PFSK-1 (cell line): ENCODE results near the gene FLAD1.

Source experiments
- FOXP2 ChIP-seq: optimal IDR thresholded peaks from 2 replicates; pipeline ENCODE3; 2011; ENCODE audit warnings: borderline replicate concordance, control low read depth, inconsistent platforms; ENCODE audit not compliant: insufficient read depth; ENCODE audit errors: extremely low read length, extremely low read depth
- POLR2AphosphoS5 ChIP-seq: IDR thresholded peaks from 2 replicates; pipeline ENCODE4 v1.6.1; 2012; ENCODE audit warnings: low read depth, mild to moderate bottlenecking, control low read depth, low read length, moderate library complexity
- SIN3A ChIP-seq: IDR thresholded peaks from 2 replicates; pipeline ENCODE4 v1.6.1; 2012; ENCODE audit warnings: mild to moderate bottlenecking, low read length, moderate library complexity, borderline replicate concordance; ENCODE audit not compliant: insufficient read depth
- TAF1 ChIP-seq: IDR thresholded peaks from 2 replicates; pipeline ENCODE4 v1.6.1; 2012; ENCODE audit warnings: low read length, control low read depth, borderline replicate concordance; ENCODE audit not compliant: insufficient read depth
- TF ChIP-seq, protein P1 (sequence below), 2 experiments: IDR thresholded peaks; 2 replicates each; pipeline versions ENCODE4 v1.6.1 to v1.8.0; 2011 to 2012; ENCODE audit warnings: low read depth in 2 of 2, low read length in 2 of 2, control low read depth in 1 of 2, inconsistent platforms in 1 of 2, mild to moderate bottlenecking in 1 of 2, moderate library complexity in 1 of 2; ENCODE audit not compliant: insufficient read depth in 1 of 2

The FLAD1 gene

DNA sequence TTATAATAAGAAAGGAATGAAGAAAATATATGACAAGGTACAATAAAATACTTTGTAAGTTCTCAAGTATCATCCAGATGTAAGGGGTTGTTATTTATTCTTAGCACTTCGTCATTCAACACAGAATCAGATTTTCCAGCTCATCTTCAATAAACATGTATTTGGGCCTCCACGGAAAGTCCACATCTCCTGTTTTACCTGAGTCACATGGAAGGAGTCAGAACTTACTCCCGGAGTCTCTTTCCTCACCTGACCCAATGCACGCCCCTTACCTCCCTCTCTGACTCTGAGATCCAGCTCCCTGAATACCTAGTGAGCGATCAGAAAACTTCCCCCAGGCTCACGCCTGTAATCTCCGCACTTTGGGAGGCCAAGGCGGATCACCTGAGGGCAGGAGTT is 45.2 kb upstream of the FLAD1 start:
- TF ChIP-seq POLR2AphosphoS5 (no peak), TAF1 (no peak), SIN3A (no peak), FOXP2 (no peak)
- TF ChIP-seq, protein P1, sequence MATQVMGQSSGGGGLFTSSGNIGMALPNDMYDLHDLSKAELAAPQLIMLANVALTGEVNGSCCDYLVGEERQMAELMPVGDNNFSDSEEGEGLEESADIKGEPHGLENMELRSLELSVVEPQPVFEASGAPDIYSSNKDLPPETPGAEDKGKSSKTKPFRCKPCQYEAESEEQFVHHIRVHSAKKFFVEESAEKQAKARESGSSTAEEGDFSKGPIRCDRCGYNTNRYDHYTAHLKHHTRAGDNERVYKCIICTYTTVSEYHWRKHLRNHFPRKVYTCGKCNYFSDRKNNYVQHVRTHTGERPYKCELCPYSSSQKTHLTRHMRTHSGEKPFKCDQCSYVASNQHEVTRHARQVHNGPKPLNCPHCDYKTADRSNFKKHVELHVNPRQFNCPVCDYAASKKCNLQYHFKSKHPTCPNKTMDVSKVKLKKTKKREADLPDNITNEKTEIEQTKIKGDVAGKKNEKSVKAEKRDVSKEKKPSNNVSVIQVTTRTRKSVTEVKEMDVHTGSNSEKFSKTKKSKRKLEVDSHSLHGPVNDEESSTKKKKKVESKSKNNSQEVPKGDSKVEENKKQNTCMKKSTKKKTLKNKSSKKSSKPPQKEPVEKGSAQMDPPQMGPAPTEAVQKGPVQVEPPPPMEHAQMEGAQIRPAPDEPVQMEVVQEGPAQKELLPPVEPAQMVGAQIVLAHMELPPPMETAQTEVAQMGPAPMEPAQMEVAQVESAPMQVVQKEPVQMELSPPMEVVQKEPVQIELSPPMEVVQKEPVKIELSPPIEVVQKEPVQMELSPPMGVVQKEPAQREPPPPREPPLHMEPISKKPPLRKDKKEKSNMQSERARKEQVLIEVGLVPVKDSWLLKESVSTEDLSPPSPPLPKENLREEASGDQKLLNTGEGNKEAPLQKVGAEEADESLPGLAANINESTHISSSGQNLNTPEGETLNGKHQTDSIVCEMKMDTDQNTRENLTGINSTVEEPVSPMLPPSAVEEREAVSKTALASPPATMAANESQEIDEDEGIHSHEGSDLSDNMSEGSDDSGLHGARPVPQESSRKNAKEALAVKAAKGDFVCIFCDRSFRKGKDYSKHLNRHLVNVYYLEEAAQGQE (IDR thresholded peaks at IDR 0.05; ENCODE audit: insufficient read depth in 1 of 2, low read depth in 2 of 2, low read length in 2 of 2) = no peak

DNA sequence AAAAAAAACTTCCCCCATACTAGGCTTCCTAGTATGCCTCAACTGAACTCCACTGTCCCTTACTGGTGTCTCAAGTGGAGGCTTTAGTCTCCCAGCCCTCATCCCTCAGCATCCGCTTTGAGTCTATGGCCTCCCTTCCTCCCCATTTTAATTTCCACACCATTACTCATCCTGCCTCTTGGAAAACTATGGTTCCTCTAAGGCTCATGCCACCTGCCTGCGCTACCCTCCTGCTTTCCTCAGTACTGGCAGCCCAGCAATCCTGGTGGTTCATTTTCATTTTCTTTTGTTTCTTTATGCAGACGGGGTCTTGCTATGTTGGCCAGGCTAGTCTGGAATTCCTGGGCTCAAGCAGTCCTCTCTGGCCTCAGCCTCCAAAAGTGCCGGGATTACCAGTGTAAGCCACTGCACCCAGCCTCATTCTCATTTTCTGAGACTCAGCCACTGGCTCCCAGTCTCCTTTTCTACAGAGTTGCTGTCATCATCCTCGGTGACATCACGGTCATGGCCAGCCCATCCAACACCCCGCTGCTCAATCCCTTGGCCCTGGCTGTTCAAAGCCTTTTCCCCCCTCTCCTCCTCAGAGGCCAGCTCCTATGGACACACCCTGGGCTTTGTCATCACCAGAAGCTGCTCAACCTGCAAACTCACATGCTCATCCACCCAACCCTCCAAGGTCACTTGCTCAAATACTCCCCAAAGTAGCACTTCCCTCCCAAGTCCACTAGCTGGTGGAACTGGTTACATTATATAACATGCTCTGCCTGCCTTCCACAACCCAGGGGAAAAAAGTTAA is 44.3 kb upstream of the FLAD1 start:
- TF ChIP-seq SIN3A (no peak), TAF1 (no peak), FOXP2 (no peak), POLR2AphosphoS5 (no peak)
- TF ChIP-seq, protein P1 (IDR thresholded peaks at IDR 0.05; ENCODE audit: insufficient read depth in 1 of 2, low read depth in 2 of 2, low read length in 2 of 2) = no peak

DNA sequence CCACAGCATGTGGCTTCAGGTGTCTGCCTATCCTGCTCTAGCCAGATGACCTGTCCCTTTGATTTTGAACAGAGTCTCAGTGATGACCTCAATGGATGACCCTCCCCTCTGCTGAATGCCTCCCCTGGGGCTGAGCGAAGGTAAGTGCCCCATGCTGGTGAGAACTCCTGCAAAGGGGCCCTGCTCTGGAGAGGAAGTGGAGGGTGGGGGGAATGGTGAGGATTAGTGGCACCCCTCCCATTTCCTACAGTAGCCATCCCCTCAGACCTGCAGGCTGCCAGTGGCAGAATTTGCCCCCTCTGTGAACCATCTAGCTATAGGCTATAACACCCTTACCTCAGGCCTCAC is 43.0 kb upstream of the FLAD1 start:
- TF ChIP-seq FOXP2 (no peak), TAF1 (no peak), POLR2AphosphoS5 (no peak), SIN3A (no peak)
- TF ChIP-seq, protein P1 (IDR thresholded peaks at IDR 0.05; ENCODE audit: insufficient read depth in 1 of 2, low read depth in 2 of 2, low read length in 2 of 2) = no peak

DNA sequence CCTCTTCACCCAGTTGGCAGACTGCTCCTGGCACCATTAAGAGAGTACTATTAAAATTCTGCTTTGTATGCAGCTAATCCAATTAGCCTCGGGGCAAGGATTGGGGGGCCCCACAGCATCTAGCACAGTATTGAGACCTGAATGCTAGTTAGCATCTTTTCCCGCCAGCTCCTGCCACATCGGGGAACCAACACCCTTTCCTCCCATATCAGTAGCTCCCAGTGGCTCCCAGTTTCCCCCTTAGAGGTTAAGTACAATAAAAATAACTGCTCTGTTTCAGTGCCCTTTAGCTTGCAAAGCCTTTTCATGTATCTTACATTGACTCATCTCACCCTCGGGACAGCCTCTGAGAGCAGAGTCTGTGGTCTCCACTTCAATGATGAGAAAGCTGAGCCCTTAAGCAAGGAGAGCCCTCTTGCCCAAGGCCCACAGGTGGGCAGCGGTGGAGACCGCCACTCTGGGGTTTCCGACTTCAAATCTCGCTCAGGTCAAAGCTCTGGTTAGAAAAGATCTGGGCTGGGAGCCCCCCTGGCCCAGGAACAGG is 42.4 kb upstream of the FLAD1 start:
- TF ChIP-seq SIN3A (no peak), FOXP2 (no peak), POLR2AphosphoS5 (no peak), TAF1 (no peak)
- TF ChIP-seq, protein P1 (IDR thresholded peaks at IDR 0.05; ENCODE audit: insufficient read depth in 1 of 2, low read depth in 2 of 2, low read length in 2 of 2) = no peak
